Measurements from ENCODE around the gene CPVL. TPM values are rescaled to one million over a fixed set of nuclear protein-coding genes. Genes with fewer than 3 reads are reported as not detected.

CPVL gene
- polyA plus RNA-seq, 3 donors, result 2.6 to 13.4 (median 11.5) TPM

DNA sequence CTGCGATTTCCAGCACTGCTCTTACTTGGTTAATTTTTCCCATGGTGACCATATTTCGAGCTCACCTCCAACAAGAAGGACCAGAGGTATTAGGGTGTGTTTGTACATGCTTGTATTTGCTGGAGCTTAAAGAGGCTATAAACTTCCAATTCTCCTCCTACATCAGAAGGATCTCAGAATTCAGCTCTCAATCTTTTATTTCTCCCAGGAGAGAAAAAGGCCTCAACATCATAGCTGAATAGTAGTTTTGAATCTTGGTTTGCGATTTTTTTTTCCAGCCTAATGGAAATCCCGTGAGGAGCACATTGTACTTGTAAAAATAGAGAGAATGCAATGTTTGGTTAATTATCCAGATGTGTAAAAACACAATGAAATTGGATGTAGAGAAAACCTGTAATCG, 69.7 kb downstream of the CPVL start:
- WGBS, 3 donors, result 85 to 92% (median 88%) methylated on average over 5 of the region's 5 CpGs
- H3K27ac ChIP-seq (ENCODE audit: low read depth, low read length), result no peak overlapping the region

DNA sequence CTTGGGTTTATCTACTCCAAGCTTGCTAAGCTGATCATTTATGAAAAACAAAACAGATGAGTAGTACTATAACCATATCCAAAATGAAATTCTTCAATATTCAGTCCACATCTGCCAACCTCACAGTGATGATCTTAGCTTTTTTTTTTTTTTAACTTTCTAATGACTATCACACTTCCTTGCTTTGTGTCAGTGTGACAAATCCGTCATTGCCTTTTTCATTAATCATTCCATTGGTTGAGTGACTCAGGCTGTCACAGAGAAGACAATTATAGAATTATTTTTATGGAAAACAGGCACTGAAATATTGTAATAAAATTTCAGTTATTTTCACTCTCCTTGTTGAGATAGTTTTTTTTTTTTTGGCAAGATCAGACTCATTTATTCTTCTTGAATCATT, 70.7 kb downstream of the CPVL start:
- H3K27ac ChIP-seq (ENCODE audit: low read depth, low read length), result no peak overlapping the region
- WGBS, 3 donors, result 68 to 86% (median 76%) methylated on average over 1 of the region's 1 CpG

DNA sequence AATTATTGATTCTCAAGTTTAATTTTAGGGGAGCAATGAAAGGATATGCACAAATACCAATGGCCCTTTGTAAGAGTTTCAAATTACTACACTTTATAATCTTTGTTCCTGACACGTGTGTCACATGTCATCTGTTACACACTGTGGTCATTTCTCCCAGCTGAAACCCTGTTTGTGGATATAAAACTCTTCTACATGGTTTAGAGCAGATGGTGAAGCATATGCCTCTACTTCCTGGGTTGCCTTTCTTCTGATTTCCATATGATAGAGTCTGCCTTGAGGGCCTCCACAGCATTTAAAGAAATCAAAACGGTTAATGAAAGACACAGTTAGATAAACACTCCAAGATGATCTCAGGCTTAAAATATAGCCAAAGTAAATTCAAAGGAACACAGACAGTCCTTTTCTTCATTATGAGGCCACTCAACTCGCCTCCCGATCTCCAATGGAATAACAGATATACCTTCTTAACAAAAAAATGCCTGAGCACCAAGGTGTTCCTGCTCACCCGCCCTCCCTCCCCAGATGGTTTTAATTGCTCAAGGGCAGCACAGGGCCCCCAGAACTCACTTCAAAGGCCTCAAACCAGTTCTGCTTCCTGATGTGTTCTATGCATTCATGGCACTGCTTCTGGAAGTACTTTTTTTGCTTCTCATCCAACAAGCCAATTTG, 75.0 kb downstream of the CPVL start:
- 74 to 87% (median 82%) methylated on average over 5 of the region's 5 CpGs for WGBS, 3 donors

DNA sequence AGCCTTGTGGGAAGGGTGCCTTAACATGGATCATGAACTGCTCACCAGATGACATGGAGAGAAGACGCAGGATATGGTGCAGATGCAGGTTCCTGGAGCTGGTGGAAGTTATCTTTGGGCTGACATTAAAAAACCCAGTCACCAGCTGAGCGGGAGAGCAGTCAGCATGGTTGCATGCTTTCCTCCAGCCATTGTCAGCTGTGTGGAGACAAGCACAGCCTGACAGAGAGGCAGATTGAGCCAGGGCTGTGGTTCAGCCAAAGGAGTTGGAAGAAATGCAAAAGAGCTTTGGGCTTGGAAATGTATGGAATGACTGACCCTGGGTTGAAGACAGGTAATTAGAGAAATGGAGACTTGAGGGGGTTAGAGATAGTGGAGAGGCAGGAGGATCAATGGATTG, 79.7 kb downstream of the CPVL start:
- WGBS, 3 donors, result 93 to 98% (median 98%) methylated on average over 2 of the region's 2 CpGs
- no peak overlapping the region for H3K27ac ChIP-seq (ENCODE audit: low read depth, low read length)

More for the DNA sequence above, 75.0 kb downstream of the CPVL start:
- no peak overlapping the region for H3K27ac ChIP-seq (ENCODE audit: low read depth, low read length)

DNA sequence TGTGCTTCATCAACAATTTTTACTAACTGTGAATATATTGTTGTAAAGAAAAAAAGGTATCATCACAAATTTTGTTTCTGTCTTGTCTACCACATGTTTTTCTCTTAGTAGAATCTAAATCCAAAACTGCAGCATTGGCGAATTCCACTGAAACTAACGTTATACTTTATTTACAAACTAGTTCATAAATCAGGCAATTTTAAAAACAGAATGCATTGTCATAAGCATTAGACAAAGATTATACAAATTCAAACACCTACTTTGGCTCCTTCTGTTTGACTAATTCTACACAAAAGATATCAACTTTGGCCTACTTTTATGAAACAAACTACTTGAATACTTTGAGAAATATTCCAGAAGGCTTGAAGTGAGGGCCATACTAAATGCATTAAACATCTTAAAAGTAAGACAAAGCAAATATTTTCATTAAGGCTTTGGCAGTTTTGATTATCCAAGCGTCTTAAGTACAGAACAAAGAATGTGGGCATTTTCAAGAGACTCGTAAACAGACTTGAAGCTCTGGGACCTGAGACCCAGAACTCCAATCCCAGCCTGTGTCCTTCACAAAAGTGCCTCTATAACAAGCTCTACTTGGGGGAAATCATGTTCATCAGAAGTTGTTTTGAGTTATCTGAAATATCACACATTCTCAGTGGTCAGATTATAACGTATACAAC, 81.0 kb downstream of the CPVL start:
- H3K27ac ChIP-seq (ENCODE audit: low read depth, low read length), result no peak overlapping the region
- 64 to 76% (median 73%) methylated on average over 5 of the region's 5 CpGs for WGBS, 3 donors

DNA sequence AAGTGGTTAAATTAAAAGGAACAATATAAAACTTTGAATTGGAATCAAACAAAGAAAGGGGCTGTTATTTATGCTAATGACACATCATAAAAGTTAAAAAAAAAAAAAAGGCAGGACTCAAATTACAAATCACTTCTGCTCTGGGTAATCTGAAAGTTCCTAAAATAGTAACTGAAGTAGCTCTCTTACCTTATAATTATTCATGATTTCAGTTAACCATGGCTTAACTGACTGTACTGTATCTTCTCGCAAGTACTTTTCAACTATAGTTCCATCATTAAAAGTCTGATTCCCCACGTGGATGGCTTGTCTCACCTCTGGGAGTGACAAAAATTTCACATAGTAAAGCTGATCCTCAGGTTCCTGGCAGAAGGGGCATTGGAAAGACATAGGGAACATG, 82.5 kb downstream of the CPVL start:
- WGBS, 3 donors, result 86 to 92% (median 89%) methylated on average over 2 of the region's 2 CpGs
- no peak overlapping the region for H3K27ac ChIP-seq (ENCODE audit: low read depth, low read length)

DNA sequence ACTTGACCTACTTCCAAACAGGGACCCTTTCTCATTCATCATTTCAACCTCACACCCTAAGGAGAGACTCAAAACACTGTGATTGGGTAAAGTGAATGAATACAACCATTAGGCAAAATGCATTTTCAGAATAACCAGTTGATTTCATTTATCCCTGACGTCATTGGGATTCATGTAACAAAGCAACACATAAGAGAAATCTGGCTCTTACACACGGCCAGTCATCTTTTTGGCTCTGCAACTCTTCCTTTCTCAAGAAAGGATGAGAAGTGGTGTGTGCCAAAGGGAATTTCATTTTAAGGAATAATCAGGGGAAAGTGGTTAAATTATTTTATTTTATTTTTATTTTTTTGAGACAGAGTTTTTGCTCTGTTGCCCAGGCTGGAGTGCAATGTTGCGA, 83.1 kb downstream of the CPVL start:
- 65 to 83% (median 76%) methylated on average over 3 of the region's 3 CpGs for WGBS, 3 donors

DNA sequence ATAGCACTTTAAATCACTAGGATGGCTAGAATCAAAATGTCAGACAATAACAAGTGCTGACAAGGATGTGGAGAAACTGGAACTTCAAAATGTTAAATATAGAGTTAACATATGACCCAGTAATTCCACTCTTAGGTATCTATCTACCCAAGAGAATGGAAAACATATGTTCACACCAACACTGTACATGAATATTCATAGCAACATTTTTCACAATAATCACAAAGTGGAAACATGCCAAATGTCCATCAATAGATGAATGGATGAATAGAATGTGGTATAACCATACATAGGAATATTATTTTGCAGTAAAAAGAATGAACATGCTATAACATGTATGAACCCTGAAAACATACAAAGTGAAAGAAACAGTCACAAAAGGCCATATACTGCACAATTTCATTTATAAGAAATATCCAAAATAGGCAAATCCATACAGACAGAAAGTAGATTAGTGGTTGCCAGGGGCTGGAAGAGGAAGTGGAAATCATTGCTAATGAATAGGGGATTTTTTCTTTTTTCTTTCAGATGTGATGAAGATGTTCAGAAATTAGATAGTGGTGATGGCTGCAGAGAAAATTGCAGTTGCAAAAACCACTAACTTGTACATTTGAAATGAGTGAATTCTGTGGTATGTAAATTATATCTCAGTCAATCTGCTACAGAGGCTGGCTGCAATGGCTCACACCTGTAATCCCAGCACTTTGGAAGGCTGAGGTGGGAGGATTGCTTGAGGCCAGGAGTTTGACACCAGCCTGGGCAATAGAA, 93.0 kb downstream of the CPVL start:
- no peak overlapping the region for H3K27ac ChIP-seq (ENCODE audit: low read depth, low read length)

More for the DNA sequence above, 83.1 kb downstream of the CPVL start:
- H3K27ac ChIP-seq (ENCODE audit: low read depth, low read length), result no peak overlapping the region

DNA sequence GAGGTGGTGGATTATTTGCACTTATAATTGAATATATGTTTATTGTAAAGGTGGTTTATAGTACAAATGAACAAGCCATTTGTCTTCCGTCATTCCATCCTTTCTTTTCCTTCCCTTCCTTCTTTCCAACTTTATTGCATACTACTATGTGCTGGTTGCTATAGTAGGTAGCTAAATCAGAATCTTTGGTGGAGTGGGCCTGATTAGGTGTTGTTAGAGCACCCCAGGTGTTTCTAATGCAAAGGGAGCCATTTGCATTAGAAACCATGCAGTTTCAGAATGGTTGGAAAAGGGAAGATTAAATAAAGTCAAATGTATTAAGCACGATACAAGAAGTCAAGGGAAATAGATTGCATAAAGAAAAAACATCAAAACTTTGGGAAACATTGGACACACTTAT, 99.4 kb downstream of the CPVL start:
- H3K27ac ChIP-seq (ENCODE audit: low read depth, low read length), result no peak overlapping the region
- WGBS, 3 donors, result 95 to 97% (median 97%) methylated on average over 2 of the region's 2 CpGs

DNA sequence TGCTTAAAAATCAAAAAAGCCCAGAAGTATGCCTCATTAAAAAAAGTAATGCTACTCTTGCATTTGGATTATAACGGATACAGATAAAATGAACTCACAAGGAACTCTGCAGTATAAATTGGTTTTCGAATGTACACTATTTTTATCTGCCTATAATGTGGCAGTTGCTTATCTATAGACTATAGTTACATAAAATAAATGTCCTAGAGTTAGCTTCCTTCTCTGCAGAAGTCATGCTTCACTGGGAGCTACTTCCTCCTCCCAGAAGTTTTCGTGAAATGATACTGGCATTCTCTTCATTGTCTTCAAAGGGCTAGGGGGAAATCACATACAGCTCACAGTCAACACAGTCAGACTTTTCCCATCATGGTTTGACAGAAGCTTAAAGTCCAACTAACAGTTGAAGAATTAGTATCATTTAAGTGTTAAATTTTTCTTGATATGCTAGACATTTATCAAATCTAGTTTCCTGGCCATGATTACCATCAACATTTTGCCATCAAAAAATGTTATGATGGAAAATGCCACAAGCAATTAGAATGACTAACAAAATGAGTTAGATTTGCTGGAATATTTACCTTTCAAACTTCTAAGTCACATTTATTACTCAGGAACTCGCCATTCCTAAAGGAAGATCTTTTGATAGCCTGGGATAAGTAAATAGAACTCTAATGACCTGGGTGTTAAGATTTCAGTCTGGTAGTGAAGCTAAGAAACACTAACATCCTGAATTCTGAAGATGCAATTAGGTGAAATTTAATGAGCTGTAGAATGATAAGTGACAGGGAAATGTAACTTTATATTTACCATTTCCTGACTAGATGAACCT, 100.9 kb downstream of the CPVL start:
- H3K27ac ChIP-seq (ENCODE audit: low read depth, low read length), result no peak overlapping the region
- WGBS, 3 donors, result 75 to 81% (median 76%) methylated on average over 4 of the region's 4 CpGs

DNA sequence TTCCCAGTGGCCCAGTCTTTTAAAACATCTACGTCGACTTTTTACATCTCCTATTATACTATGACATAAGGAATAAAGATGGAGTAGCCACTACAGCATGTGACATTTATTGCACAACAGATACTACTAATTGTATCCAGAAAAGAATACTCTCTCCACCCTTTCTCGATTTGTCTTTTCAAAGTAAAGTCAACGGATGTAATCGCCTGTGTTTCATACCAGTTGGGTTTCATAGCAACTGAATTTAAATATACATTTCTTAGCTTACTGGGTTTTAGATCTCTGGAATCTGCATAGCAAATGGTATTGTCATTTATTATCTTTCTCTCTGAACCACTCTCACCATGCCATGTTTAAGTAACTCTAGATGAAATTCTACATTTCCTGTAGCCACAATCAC, 101.8 kb downstream of the CPVL start:
- 91 to 97% (median 94%) methylated on average over 5 of the region's 5 CpGs for WGBS, 3 donors
- H3K27ac ChIP-seq (ENCODE audit: low read depth, low read length), result no peak overlapping the region

DNA sequence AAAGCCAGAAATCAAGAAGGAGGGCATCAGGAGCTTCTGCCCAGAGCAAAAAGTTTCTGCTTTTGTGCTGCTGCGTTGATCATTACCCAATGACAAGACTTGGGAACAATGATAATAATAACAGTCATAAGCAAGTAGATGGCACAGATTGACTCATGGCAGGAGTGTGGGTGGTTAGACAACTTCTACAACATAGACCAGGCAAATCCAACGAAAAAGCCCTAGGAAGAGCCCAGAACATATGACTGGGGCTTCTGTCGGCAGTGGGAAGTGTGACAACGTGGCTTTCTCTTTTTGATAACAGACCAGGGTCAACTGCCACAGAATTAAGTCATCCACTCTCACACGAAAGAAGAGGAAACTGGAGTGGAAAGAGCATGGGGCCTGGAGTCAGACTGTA, 102.8 kb downstream of the CPVL start:
- WGBS, 3 donors, result 75 to 83% (median 82%) methylated on average over 5 of the region's 5 CpGs

DNA sequence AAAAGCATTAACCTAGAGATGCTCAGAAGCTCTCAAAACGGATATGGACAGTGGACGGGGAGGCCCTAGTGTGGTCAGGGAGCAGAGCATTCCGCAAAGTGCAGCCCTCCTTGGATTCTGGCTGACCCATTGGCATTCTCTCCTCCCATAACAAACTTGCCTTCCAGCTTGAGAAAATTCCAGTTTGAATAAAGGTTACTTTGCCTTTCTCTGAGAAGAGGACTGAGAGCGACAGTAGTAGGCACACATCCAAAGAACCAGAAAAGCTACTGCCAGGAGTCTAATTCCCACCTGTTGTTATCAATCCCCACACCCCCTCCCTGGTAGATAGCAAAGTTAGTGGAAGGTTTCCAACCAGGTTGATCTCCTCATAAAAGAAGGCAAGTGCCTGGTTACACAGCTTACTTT, 103.5 kb downstream of the CPVL start:
- no peak overlapping the region for H3K27ac ChIP-seq (ENCODE audit: low read depth, low read length)
- 34 to 62% (median 46%) methylated on average over 4 of the region's 4 CpGs for WGBS, 3 donors

More for the DNA sequence above, 102.8 kb downstream of the CPVL start:
- H3K27ac ChIP-seq (ENCODE audit: low read depth, low read length), result no peak overlapping the region

DNA sequence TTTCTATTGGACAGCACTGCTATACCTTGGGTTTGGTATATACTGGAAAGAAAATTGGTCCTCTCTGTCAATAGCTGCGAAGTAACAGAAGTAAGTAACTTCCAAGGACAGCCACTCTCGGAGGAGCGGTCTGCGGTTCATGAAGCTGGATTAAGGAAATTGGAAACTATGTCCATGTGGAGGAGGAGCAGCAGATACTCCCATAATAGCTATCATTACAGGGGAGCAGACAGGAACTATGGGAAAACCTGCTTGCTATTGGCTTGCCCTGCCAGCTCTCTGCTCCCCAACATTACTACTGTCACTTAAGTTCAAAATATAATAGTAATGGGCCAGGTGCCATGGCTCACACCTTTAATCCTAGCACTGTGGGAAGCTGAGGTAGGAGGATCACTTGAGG, 104.3 kb downstream of the CPVL start:
- WGBS, 3 donors, result 72 to 93% (median 91%) methylated on average over 4 of the region's 4 CpGs

DNA sequence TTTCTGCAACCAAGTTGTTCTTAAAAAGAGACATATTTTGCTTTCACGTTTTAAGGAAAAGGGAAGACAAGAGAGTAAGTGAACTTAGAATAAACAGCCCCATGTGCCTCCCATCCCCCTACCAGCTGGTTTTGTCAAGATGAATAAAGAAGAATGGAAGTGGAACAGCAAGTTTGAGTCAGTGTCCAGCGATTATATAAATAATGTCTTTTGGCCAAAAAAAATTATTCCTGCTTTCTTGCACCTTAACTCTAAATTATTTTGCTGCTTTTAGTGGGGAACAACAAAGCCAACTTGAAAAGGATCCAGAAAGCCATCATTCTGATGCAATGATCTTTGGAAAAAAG, 105.8 kb downstream of the CPVL start:
- H3K27ac ChIP-seq (ENCODE audit: low read depth, low read length), result no peak overlapping the region
- WGBS, 3 donors, result 38 to 73% (median 49%) methylated on average over 2 of the region's 2 CpGs

More for the DNA sequence above, 104.3 kb downstream of the CPVL start:
- no peak overlapping the region for H3K27ac ChIP-seq (ENCODE audit: low read depth, low read length)

DNA sequence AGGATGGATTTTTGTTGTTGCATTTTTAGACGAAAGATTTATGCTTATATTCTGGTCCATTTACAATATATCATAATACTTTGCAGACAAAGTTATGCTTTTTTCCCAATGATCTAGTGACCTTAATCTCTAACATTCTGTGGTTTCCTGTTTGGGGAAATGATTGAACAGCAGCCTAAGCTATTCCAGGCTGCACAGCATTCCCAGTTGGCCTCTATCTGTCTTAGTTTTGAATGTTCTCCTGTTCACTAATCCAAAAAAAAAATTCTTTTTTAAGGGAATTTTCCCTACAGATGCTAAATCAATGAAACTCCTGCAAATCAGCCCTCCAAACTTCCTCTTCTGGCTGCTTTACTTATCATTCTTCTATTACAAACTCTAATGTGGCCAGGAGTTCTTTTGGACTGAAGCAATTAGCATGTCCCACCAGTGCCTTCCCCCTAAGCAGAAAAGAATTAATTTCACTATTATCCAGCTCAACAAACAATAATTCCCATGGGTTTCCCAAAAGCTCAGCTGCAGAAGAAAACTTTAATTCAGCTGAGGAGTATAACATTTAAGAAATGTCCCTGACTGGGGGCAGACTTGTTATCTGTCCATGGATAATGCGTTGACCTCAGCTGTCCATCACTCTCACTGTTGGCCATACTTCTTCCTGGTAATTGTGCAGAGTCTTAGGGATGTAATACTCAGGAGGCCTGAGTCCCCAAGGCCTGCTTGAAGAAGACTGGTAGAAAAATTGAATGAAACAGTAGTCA, 106.3 kb downstream of the CPVL start:
- 36 to 69% (median 45%) methylated on average over 2 of the region's 2 CpGs for WGBS, 3 donors
- no peak overlapping the region for H3K27ac ChIP-seq (ENCODE audit: low read depth, low read length)

DNA sequence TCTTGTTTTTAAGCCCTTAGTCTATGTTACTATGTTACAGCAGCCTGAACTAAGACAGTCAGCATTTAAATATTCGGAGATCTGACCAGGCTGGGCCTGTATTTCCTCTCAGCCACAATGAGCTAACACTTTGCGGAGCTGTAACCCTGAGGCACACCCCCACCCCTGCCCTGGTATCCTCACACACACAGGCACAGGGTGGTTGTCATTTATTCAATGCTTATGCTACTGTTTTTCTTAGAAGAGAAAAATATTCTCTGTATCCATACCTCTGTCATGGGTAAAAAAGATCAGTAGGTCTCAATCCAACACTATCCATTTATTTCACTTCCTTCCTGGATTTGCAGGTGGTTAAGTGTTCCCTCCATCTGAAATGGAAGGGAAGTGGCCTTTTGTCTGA, 107.9 kb downstream of the CPVL start:
- no peak overlapping the region for H3K27ac ChIP-seq (ENCODE audit: low read depth, low read length)
- 62 to 90% (median 68%) methylated on average over 2 of the region's 2 CpGs for WGBS, 3 donors
